GM12878 (cell line): Measurements from ENCODE around the gene GDAP2. TPM values are rescaled to one million over a fixed set of nuclear protein-coding genes. Genes with fewer than 3 reads are reported as not detected.

Experiments
- ATAC-seq: fragments of 200-7000 bp; cut with Tn5 transposase; 3 replicates; pipeline ENCODE4 v1.9.1; 2020; ENCODE audit warnings: mild to moderate bottlenecking, moderate library complexity
- BruUV-seq: library from RNA; stranded (reverse); fragments of 400-500 nt; replicated peaks from 2 replicates; lab custom pipeline; 2021; lab: Mats Ljungman, UMichigan
- CTCF ChIA-PET: fragments of 300-600 bp; sonication (Branson Sonifier 250); formaldehyde crosslinking; extraction: SDS; loops from one replicate; lab custom pipeline; 2021; ENCODE audit warnings: inconsistent platforms; lab: Yijun Ruan, JAX
- POLR2A ChIA-PET: fragments of 350-600 bp; formaldehyde crosslinking; extraction: SDS; loops from one replicate; lab custom pipeline; 2021; ENCODE audit warnings: inconsistent platforms; lab: Charles Lee
- RAD21 ChIA-PET: fragments of 300-600 bp; sonication (Branson Sonifier 250); formaldehyde crosslinking; loops from one replicate; lab custom pipeline; 2023; ENCODE audit warnings: antibody characterized with exemption; ENCODE audit not compliant: unreplicated experiment; lab: Charles Lee
- SMC1A ChIA-PET: fragments of 300-600 bp; sonication (Branson Sonifier 250); formaldehyde crosslinking; loops from one replicate; lab custom pipeline; 2023; ENCODE audit not compliant: unreplicated experiment, uncharacterized antibody; lab: Charles Lee
- DNase-seq: peaks from one replicate; pipeline ENCODE4 v3.0.0-alpha.2; 2011; ENCODE audit warnings: low read depth, low spot score
- FAIRE-seq: peaks from 3 replicates; lab custom pipeline; 2011; peaks lifted over from hg19 to GRCh38; lab: Jason Lieb, UNC
- H2AFZ ChIP-seq: 2 replicates; pipeline ENCODE4 v1.6.0; 2011; ENCODE audit warnings: low read depth, low read length, control low read depth; ENCODE audit not compliant: control insufficient read depth
- H3K27ac ChIP-seq: 2 replicates; pipeline ENCODE4 v1.5.1; 2011; ENCODE audit warnings: control low read depth; ENCODE audit not compliant: control insufficient read depth, insufficient read depth
- H3K27me3 ChIP-seq, 2 experiments: replicated peaks in 1 of 2; 2 replicates each; pipeline versions ENCODE4 v1.6.0 to v1.6.1; 2011; ENCODE audit warnings: low read length in 1 of 2; ENCODE audit not compliant: control insufficient read depth in 2 of 2, insufficient read depth in 2 of 2
- H3K36me3 ChIP-seq, 2 experiments: 2 replicates each; pipeline ENCODE4 v1.5.1; 2011; ENCODE audit warnings: low read length in 1 of 2; ENCODE audit not compliant: control insufficient read depth in 2 of 2, insufficient read depth in 2 of 2
- H3K4me1 ChIP-seq: 2 replicates; pipeline ENCODE4 v1.6.1; 2011; ENCODE audit warnings: mild to moderate bottlenecking, low read length, moderate library complexity, mixed read lengths; ENCODE audit not compliant: control insufficient read depth, insufficient read depth
- H3K4me2 ChIP-seq: 2 replicates; pipeline ENCODE4 v1.6.0; 2011; ENCODE audit warnings: control low read depth; ENCODE audit not compliant: control insufficient read depth, insufficient read depth
- H3K4me3 ChIP-seq: fragments of 200-600 bp; sonication (generic); 2 replicates; pipeline ENCODE4 v1.5.1; 2016
- H3K79me2 ChIP-seq: 2 replicates; pipeline ENCODE4 v1.6.0; 2011; ENCODE audit warnings: low read length; ENCODE audit not compliant: control insufficient read depth, insufficient read depth
- H3K9ac ChIP-seq: 2 replicates; pipeline ENCODE4 v1.8.0; 2011; ENCODE audit warnings: low read length, control low read depth, mixed read lengths; ENCODE audit not compliant: control insufficient read depth, insufficient read depth
- H3K9me3 ChIP-seq: replicated peaks from 3 replicates; pipeline ENCODE4 v1.5.1; 2011; ENCODE audit warnings: mild to moderate bottlenecking, low read length; ENCODE audit not compliant: control insufficient read depth, insufficient read depth
- H4K20me1 ChIP-seq: 2 replicates; pipeline ENCODE4 v1.6.0; 2011; ENCODE audit not compliant: control insufficient read depth, insufficient read depth
- EGR1 ChIP-seq, 2 experiments: IDR thresholded peaks; 1 replicate in 1 of 2; 2 replicates in 1 of 2; pipeline ENCODE4 v1.6.1; 2011 to 2012; ENCODE audit warnings: low read depth in 2 of 2, low read length in 2 of 2, borderline replicate concordance in 1 of 2, mild to moderate bottlenecking in 1 of 2, moderate library complexity in 1 of 2
- RUNX3 ChIP-seq: IDR thresholded peaks from 2 replicates; pipeline ENCODE4 v1.6.1; 2012; ENCODE audit warnings: low read length, inconsistent platforms
- TCF12 ChIP-seq: IDR thresholded peaks from 2 replicates; pipeline ENCODE4 v1.6.1; 2011; ENCODE audit warnings: low read depth, mild to moderate bottlenecking, low read length
- WGBS: methylation state at CpG from one replicate; pipeline ENCODE4 v1.1.6; 2016; ENCODE audit warnings: low lambda C conversion rate; ENCODE audit not compliant: insufficient replicate concordance, insufficient coverage; ENCODE audit errors: missing lambda C conversion rate; 5-methylcytosine and 5-hydroxymethylcytosine counted together
- in situ Hi-C: fragments of 300-500 bp; cut with MboI; formaldehyde crosslinking; loops from 9 replicates; pipeline ENCODE4 v1.14.3; 2018; ENCODE audit warnings: mixed read lengths
- intact Hi-C: fragments of 100-400 bp; cut with micrococcal nuclease; formaldehyde crosslinking; loops from one replicate; pipeline ENCODE4 v1.14.2; 2022; ENCODE audit not compliant: unreplicated experiment
- polyA plus RNA-seq, 11 experiments: library from polyadenylated mRNA; depleted of rRNA in 4 of 11; unstranded in 6 of 11; stranded (reverse) in 5 of 11; fragments of >200 nt; fragmentation: Nextera tagmentation in 4 of 11; fragmentation: Illumina TruSeq in 1 of 11; extraction: Ambion mirVana in 4 of 11; extraction: Trizol in 1 of 11; gene quantifications; 1 replicate in 1 of 11; 2 replicates in 10 of 11; pipeline versions ENCODE4 v1.2.1 to v1.2.3, GENCODE V29; 2011 to 2016; ENCODE audit warnings: inconsistent platforms in 2 of 11, missing spikeins in 2 of 11, low read depth in 1 of 11
- total RNA-seq, 4 experiments: library from RNA; depleted of rRNA in 3 of 4; stranded (reverse); fragments of >200 nt in 3 of 4; fragmentation: Illumina TruSeq in 1 of 4; extraction: Trizol in 1 of 4; gene quantifications; 2 replicates each; pipeline versions ENCODE4 v1.2.1 to v1.2.3, GENCODE V29; 2013 to 2021

The GDAP2 gene
- total and polyA plus RNA-seq, 10 of the 15 experiments (the other 5 are each of a cell fraction or from before 2014, with no cell fraction given) = 2.6 to 19.2 (median 11.4) TPM

DNA sequence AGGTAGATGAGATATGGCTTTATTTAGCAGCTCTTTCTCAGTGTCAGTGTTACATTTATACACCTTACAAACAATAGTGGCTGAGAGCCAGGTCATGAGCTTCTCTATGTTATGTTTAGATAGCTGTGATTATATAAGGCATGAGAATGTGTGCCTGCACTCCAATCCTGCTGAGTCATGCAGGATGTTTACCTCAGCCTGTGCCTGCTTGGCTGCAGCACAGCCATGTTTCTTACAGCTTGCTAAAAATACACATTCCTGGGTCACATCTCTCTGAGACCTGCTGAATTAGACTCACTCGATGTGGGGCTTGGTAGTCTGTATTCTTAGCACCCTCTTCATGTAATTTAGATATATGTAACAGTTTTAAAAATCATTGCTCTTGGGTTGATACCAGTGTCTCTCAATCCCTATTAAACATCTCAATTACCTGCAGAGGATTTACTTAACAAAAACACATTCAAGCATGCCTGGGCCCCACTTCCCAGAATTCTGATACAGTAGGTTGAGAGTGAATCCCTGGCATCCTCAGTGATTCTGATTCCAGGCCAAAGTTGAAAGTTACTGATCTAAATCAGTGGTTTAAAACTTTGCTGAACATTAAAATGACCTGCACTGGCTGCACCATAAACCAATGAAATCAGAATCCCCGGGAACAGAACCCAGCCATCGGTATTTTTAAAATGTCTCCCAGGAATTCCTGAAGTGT lies 107.5 kb downstream of the GDAP2 start:
- H3K36me3 ChIP-seq = no peaks in the 10 kb centered on the region
- in situ Hi-C loops (no loop called here), intact Hi-C loops (no loop called here)
- FAIRE-seq (no peak), DNase-seq (no peak), ATAC-seq (no peak)
- RAD21 ChIA-PET = no interaction called here
- no peak overlapping the region for H3K4me3 ChIP-seq
- no peak overlapping the region for H2AFZ ChIP-seq
- 25% methylated on average over 3 of the region's 3 CpGs for WGBS
- H3K4me2 ChIP-seq = no peak overlapping the region
- H3K9ac ChIP-seq = no peak overlapping the region
- H3K4me1 ChIP-seq = no peaks in the 10 kb centered on the region
- H3K79me2 ChIP-seq = no peaks in the 10 kb centered on the region
- no peaks in the 10 kb centered on the region for H4K20me1 ChIP-seq
- SMC1A ChIA-PET = interaction anchor here (1.2 kb wide), 1 partner anchor 13 kb away, joined by 3 read pairs; no protein-coding TSS in a partner anchor
- no peak for TF ChIP-seq RUNX3
- no peaks in the 10 kb centered on the region for H3K27me3 ChIP-seq
- H3K9me3 ChIP-seq = no peaks in the 10 kb centered on the region; the same call in 2 of the 3 replicates
- BruUV-seq = no TSS peak
- POLR2A ChIA-PET = no interaction called here
- CTCF ChIA-PET = no interaction called here
- H3K27ac ChIP-seq = no peak overlapping the region

DNA sequence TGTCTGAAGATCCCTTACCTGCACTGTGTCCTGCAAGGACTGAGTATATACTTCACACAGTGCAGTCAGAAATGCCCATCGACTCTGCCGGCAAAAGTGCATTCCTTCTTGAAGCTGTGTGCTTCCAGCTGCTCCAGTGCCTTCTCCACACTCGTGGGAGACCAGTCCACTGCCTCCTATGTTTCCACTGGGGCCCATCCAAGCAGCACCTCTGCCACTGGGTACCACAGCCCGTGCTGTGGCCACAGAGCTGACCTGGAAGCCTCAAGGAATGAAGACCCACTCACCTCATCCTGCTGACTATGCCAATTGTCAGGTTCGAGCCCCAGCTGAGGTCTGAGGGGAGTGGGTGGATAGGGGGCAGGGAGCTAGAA lies 108.1 kb downstream of the GDAP2 start:
- WGBS = 3% methylated on average over 5 of the region's 5 CpGs
- ChIA-PET POLR2A (no interaction called here), CTCF (no interaction called here), RAD21 (no interaction called here), SMC1A (interaction anchor here (1.2 kb wide), 1 partner anchor 13 kb away, joined by 3 read pairs; no protein-coding TSS in a partner anchor)
- FAIRE-seq (no peak), DNase-seq (no peak), ATAC-seq (no peak)
- H3K9ac ChIP-seq = no peak overlapping the region
- H4K20me1 ChIP-seq = no peaks in the 10 kb centered on the region
- no peak overlapping the region for H3K4me2 ChIP-seq
- H3K4me3 ChIP-seq = no peak overlapping the region
- no peaks in the 10 kb centered on the region; the same call in 2 of the 3 replicates for H3K9me3 ChIP-seq
- no peaks in the 10 kb centered on the region for H3K4me1 ChIP-seq
- TF ChIP-seq EGR1 (IDR thresholded peaks at IDR 0.05; ENCODE audit: borderline replicate concordance in 1 of 2, low read depth in 2 of 2, low read length in 2 of 2) (no peak), TCF12 (no peak)
- no peak overlapping the region for H3K27ac ChIP-seq
- in situ Hi-C loops (no loop called here), intact Hi-C loops (no loop called here)
- no peaks in the 10 kb centered on the region for H3K27me3 ChIP-seq
- no peaks in the 10 kb centered on the region for H3K36me3 ChIP-seq
- BruUV-seq = no TSS peak
- H3K79me2 ChIP-seq = no peaks in the 10 kb centered on the region
- H2AFZ ChIP-seq = no peak overlapping the region
